DOHH2 (cell line): ENCODE data around the gene ZP4.

Experiments
- H3F3A ChIP-seq: fragments of 200-600 bp; sonication (generic), shearing (Covaris generic); 2 replicates; pipeline ENCODE4 v1.6.0; 2016; ENCODE audit warnings: antibody characterized with exemption, mild to moderate bottlenecking; ENCODE audit not compliant: control insufficient read depth, insufficient read depth
- H3K27ac ChIP-seq: fragments of 200-600 bp; sonication (generic); 2 replicates; pipeline ENCODE4 v1.5.1; 2014; ENCODE audit warnings: low read depth, mild to moderate bottlenecking, low read length, moderate library complexity
- H3K27me3 ChIP-seq: fragments of 200-600 bp; sonication (generic); 2 replicates; pipeline ENCODE4 v1.6.1; 2014; ENCODE audit warnings: mild to moderate bottlenecking, low read length, mixed read lengths; ENCODE audit not compliant: control insufficient read depth
- H3K36me3 ChIP-seq: fragments of 200-600 bp; sonication (generic); 2 replicates; pipeline ENCODE4 v1.6.1; 2014; ENCODE audit warnings: mild to moderate bottlenecking, low read length, moderate library complexity, mixed read lengths; ENCODE audit not compliant: control insufficient read depth
- H3K4me1 ChIP-seq: fragments of 200-600 bp; sonication (generic); 2 replicates; pipeline ENCODE4 v1.6.1; 2014; ENCODE audit warnings: mild to moderate bottlenecking, low read length, mixed read lengths; ENCODE audit not compliant: control insufficient read depth
- H3K4me2 ChIP-seq: fragments of 200-600 bp; sonication (generic); 2 replicates; pipeline ENCODE4 v1.6.0; 2014; ENCODE audit warnings: mild to moderate bottlenecking, low read length, moderate library complexity
- H3K4me3 ChIP-seq: fragments of 200-600 bp; sonication (generic); 2 replicates; pipeline ENCODE4 v1.5.1; 2014; ENCODE audit warnings: mild to moderate bottlenecking, low read length, mixed read lengths
- H3K79me2 ChIP-seq: fragments of 200-600 bp; sonication (generic); 2 replicates; pipeline ENCODE4 v1.6.1; 2014; ENCODE audit warnings: mild to moderate bottlenecking, low read length, mixed read lengths; ENCODE audit not compliant: control insufficient read depth
- H3K9me2 ChIP-seq: fragments of 200-600 bp; sonication (generic); replicated peaks from 2 replicates; pipeline ENCODE4 v1.6.1; 2014; ENCODE audit warnings: mild to moderate bottlenecking, low read length, mixed read lengths; ENCODE audit not compliant: control insufficient read depth
- H3K9me3 ChIP-seq: fragments of 200-600 bp; sonication (generic); 2 replicates; pipeline ENCODE4 v1.6.1; 2014; ENCODE audit warnings: antibody characterized with exemption, low read length, mixed read lengths; ENCODE audit not compliant: control insufficient read depth, insufficient read depth
- H4K20me1 ChIP-seq: fragments of 200-600 bp; sonication (generic); 2 replicates; pipeline ENCODE4 v1.6.0; 2014; ENCODE audit warnings: low read depth, mild to moderate bottlenecking, antibody characterized with exemption, low read length, moderate library complexity; ENCODE audit not compliant: control insufficient read depth, insufficient read depth
- CTCF ChIP-seq: fragments of 200-600 bp; sonication (generic); IDR thresholded peaks from one replicate; pipeline ENCODE4 v1.5.1; 2014; ENCODE audit warnings: antibody characterized with exemption, mild to moderate bottlenecking, low read depth, low read length; ENCODE audit not compliant: poor library complexity, severe bottlenecking
- EZH2phosphoT487 ChIP-seq: fragments of 200-600 bp; sonication (generic); IDR thresholded peaks from 2 replicates; pipeline ENCODE4 v1.6.1; 2017; ENCODE audit warnings: borderline replicate concordance, mild to moderate bottlenecking, antibody characterized with exemption, low read length, moderate library complexity, mixed read lengths

Gene ZP4

GRCh38 chr1:237913345-237913744, 22.6 kb upstream of the ZP4 start:
- Histone ChIP-seq H3K27ac (no peak overlapping the region), H3K4me2 (no peak overlapping the region), H3K36me3 (no peaks in the 10 kb centered on the region), H4K20me1 (no peaks in the 10 kb centered on the region), H3K9me2 (no peaks in the 10 kb centered on the region), H3K9me3 (no peaks in the 10 kb centered on the region), H3F3A (no peaks in the 10 kb centered on the region), H3K79me2 (no peaks in the 10 kb centered on the region), H3K4me1 (no peaks in the 10 kb centered on the region), H3K4me3 (no peak overlapping the region), H3K27me3 (no peaks in the 10 kb centered on the region)
- no peak for TF ChIP-seq EZH2phosphoT487
- no peak for TF ChIP-seq CTCF

- Histone ChIP-seq H3K4me3 (no peak overlapping the region), H3K9me3 (no peaks in the 10 kb centered on the region), H4K20me1 (no peaks in the 10 kb centered on the region), H3K36me3 (no peaks in the 10 kb centered on the region), H3K4me2 (no peak overlapping the region), H3K9me2 (no peaks in the 10 kb centered on the region), H3F3A (no peaks in the 10 kb centered on the region), H3K27ac (no peak overlapping the region), H3K27me3 (no peaks in the 10 kb centered on the region), H3K4me1 (no peaks in the 10 kb centered on the region), H3K79me2 (no peaks in the 10 kb centered on the region)
- TF ChIP-seq EZH2phosphoT487 (no peak), CTCF (no peak)
Measured at GRCh38 chr1:237911911-237912310, 21.2 kb upstream of the ZP4 start.

- H3K36me3 ChIP-seq = no peaks in the 10 kb centered on the region
- no peak overlapping the region for H3K4me3 ChIP-seq
- H3K9me2 ChIP-seq = no peaks in the 10 kb centered on the region
- H3K4me1 ChIP-seq = no peaks in the 10 kb centered on the region
- no peak overlapping the region for H3K27ac ChIP-seq
- H3K27me3 ChIP-seq = no peaks in the 10 kb centered on the region
- H3K79me2 ChIP-seq = no peaks in the 10 kb centered on the region
- H3K4me2 ChIP-seq = no peak overlapping the region
- TF ChIP-seq CTCF (no peak), EZH2phosphoT487 (no peak)
- H3F3A ChIP-seq = no peaks in the 10 kb centered on the region
- H3K9me3 ChIP-seq = no peaks in the 10 kb centered on the region
- H4K20me1 ChIP-seq = no peaks in the 10 kb centered on the region
Measured at GRCh38 chr1:237910834-237911233, 20.1 kb upstream of the ZP4 start.

GRCh38 chr1:237903961-237904360, 13.2 kb upstream of the ZP4 start:
- H4K20me1 ChIP-seq = no peaks in the 10 kb centered on the region
- no peak overlapping the region for H3K27ac ChIP-seq
- no peak overlapping the region for H3K4me2 ChIP-seq
- no peaks in the 10 kb centered on the region for H3K9me2 ChIP-seq
- H3F3A ChIP-seq = no peaks in the 10 kb centered on the region
- H3K4me3 ChIP-seq = no peak overlapping the region
- H3K9me3 ChIP-seq = no peaks in the 10 kb centered on the region
- no peaks in the 10 kb centered on the region for H3K4me1 ChIP-seq
- no peaks in the 10 kb centered on the region for H3K79me2 ChIP-seq
- no peaks in the 10 kb centered on the region for H3K27me3 ChIP-seq
- no peaks in the 10 kb centered on the region for H3K36me3 ChIP-seq
- TF ChIP-seq CTCF (no peak), EZH2phosphoT487 (no peak)
